ENCODE results near the gene UBC.
"Not testable (repeated sequence)": the region's sequence is repeated elsewhere in the genome, so short reads cannot be mapped to it uniquely, and the experiment has no call there.

DNA sequence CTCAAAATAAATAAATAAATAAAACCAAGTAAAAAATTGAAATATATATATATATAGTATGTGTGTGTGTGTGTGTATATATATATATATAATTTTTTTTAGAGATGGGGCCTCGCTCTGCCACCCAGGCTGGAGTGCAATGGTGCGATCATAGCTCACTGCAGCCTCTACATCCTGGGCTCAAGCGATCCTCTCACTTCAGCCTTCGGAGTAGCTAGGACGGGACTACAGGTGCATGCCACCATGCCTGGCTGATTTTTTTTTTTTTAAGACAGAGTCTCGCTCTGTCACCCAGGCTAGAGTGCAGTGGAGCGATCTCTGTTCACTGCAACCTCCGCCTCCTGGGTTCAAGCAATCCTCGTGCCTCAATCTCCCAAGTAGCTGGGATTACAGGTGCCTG, 26.7 kb downstream of the UBC start:
- TF ChIP-seq CTCF (conservative IDR thresholded peaks at IDR 0.05 in 1 of 2, IDR thresholded peaks at IDR 0.05 in 1 of 2; ENCODE audit: low read depth in 1 of 2, low read length in 2 of 2); EZH2 (IDR thresholded peaks at IDR 0.05; ENCODE audit: low read length, missing control alignments): not testable (repeated sequence)
